ACHN (cell line): ENCODE results near the gene ECPAS.
"Not testable (repeated sequence)": the region's sequence is repeated elsewhere in the genome, so short reads cannot be mapped to it uniquely, and the experiment has no call there.

Experiments used
- DNase-seq: peaks from one replicate; pipeline ENCODE4 v3.0.0-alpha.2; 2015
- in situ Hi-C: cut with HindIII; loops from 2 replicates; pipeline ENCODE4 v1.10.0; 2017; ENCODE audit warnings: low sequenced_read_pairs, low pct_ligation_motif_present, low pct_unique_long_range_greater_than_20kb

ECPAS gene

GRCh38 chr9:111433082-111433481, 51.1 kb downstream of the ECPAS start:
- in situ Hi-C loops: no loop called here
- no peak for DNase-seq

DNA sequence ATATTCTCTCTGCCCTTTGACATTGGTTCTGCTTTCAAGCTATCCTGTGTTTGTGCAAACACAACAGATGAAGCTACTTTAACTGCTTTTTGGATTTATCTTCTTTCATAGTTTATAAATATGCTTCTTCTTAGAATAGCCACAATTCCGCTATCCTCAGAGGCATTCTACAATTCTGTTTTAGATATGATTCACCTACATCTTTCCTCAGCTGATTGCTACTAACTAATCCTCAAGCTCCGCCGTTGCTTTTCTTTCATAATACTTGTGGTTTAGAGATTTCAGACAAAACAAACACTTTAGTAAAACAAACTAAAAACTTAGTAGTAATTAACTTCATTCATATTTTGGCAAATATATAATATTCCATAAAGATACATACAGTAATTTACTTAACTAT, 52.5 kb downstream of the ECPAS start:
- no peak for DNase-seq
- in situ Hi-C loops: no loop called here

- in situ Hi-C loops: no loop called here
- no peak for DNase-seq
Measured at GRCh38 chr9:111429175-111429574, 55.0 kb downstream of the ECPAS start.

DNA sequence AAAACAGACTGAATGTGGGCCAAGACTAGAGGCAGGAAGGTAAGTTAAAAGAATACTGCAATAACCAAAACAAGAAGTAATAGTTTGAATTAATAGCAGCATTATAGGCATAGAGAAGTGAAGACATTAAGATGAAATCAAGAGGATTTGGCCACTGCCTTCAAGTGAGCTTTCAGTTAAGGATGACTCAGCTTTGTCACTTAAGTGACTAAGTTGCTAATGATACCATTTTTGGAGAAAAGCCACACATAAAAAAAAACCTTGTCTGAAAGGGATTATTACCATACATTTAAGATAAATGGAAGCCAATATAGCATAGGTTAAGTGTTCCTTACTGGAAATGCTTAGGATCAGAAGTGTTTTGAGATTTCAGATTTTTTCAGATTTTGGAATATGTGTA, 57.0 kb downstream of the ECPAS start:
- in situ Hi-C loops: no loop called here
- peak; percentile 16 for DNase-seq

- in situ Hi-C loops: no loop called here
- DNase-seq: no peak
Measured at GRCh38 chr9:111423389-111423788, 60.8 kb downstream of the ECPAS start.

GRCh38 chr9:111414406-111414805, 69.8 kb downstream of the ECPAS start:
- no peak for DNase-seq
- in situ Hi-C loops: no loop called here

GRCh38 chr9:111413996-111414395, 70.2 kb downstream of the ECPAS start:
- in situ Hi-C loops: no loop called here

DNA sequence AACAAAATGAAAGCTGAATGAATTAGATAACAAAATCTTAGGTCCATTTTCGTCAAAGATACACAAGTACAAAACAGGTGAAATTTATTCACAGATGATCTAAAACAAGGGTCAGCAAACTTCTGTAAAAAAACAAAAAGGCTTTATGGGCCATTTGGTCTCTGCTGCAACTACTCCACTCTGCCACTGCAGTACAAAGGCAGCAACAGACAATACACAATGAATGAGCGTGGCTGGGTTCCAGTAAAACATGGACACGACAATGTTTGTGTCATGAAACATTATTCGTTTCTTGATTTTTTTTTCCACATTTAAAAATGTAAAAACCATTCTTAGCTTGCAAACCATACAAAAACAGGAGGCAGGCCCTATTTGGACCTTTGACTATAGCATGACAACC, 71.9 kb downstream of the ECPAS start:
- in situ Hi-C loops: no loop called here
- no peak for DNase-seq

More at GRCh38 chr9:111413996-111414395, 70.2 kb downstream of the ECPAS start:
- no peak for DNase-seq

- in situ Hi-C loops: no loop called here
- no peak for DNase-seq
Measured at GRCh38 chr9:111411266-111411665, 72.9 kb downstream of the ECPAS start.

- DNase-seq: no peak
- in situ Hi-C loops: no loop called here
Measured at GRCh38 chr9:111407813-111408212, 76.4 kb downstream of the ECPAS start.

- DNase-seq: no peak
Measured at GRCh38 chr9:111405701-111406100, 78.5 kb downstream of the ECPAS start.

DNA sequence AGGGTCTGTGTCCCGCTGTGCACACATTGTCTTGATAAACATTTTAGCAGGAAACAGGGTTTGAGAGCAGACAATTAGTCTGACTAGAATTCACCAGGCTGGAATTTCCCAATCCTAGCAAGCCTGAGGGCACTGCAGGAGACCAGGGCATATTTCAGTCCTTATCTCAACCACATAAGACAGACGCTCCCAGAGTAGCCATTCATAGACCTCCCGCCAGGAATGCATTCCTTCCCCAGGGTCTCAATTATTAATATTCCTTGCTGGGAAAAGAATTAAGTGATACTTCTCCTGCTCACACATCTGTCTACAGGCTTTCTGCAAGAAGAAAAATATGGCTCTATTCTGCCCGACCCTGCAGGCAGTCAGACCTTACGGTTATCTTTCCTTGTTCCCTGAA, 82.7 kb downstream of the ECPAS start:
- in situ Hi-C loops, DNase-seq: not testable (repeated sequence)

More at GRCh38 chr9:111405701-111406100, 78.5 kb downstream of the ECPAS start:
- in situ Hi-C loops: no loop called here

- in situ Hi-C loops: no loop called here
- DNase-seq: no peak
Measured at GRCh38 chr9:111400564-111400898, 83.7 kb downstream of the ECPAS start.

GRCh38 chr9:111399772-111400563, 84.2 kb downstream of the ECPAS start:
- DNase-seq: peak; percentile 47
- in situ Hi-C loops: no loop called here

- no peak for DNase-seq
- in situ Hi-C loops: no loop called here
Measured at GRCh38 chr9:111399211-111399739, 84.9 kb downstream of the ECPAS start.

- DNase-seq: no peak
- in situ Hi-C loops: no loop called here
Measured at GRCh38 chr9:111393971-111394370, 90.2 kb downstream of the ECPAS start.

- no peak for DNase-seq
- in situ Hi-C loops: no loop called here
Measured at GRCh38 chr9:111389406-111389805, 94.8 kb downstream of the ECPAS start.

DNA sequence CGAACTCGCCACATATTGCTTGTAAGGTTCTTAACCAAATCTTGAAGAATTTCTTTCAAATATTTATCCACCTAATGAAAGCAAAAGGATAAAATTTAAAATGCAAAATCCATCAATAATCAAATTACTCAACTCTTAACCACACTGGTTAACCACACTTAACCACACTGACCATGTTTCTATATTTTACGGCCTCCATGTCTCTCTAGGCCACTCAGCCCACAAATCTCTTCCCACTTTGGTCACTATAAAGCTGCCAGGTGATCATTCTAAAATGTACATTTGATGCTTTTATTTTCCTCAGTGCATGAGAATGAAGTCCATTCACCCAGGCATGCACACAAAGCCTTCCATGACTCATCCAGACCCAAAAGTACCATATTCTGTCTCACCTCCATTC, 97.8 kb downstream of the ECPAS start:
- in situ Hi-C loops: no loop called here
- DNase-seq: no peak

DNA sequence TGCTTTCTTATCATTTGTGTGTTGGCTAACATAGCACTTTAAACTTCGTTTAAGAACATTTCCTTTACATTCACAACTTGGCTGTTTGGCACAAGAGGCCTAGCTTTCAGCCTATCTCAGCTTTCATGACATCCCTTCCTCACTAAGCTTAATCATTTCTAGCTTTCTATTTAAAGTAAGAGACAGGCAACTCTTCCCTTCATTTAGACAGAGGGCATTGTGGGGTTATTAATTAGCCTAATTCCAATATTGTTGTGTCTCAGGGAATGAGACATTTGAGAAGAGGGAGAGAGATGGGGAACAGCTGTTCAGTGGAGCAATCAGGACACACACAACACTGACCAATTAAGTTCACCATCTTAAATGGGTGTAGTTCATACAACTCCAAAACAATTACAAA, 103.2 kb downstream of the ECPAS start:
- DNase-seq: no peak
- in situ Hi-C loops: no loop called here

- DNase-seq: no peak
- in situ Hi-C loops: no loop called here
Measured at GRCh38 chr9:111375817-111376564, 108.2 kb downstream of the ECPAS start.
